HCT116 (cell line): Measurements from ENCODE around the gene KRT6C.

Experiments used
- EZH2 ChIP-seq: fragments of 200-600 bp; sonication (generic); IDR thresholded peaks from 2 replicates; pipeline ENCODE4 v1.6.1; 2017; ENCODE audit warnings: antibody characterized with exemption, mixed run types
- JUND ChIP-seq: IDR thresholded peaks from 2 replicates; pipeline ENCODE4 v1.6.1; 2012
- POLR2A ChIP-seq: IDR thresholded peaks from 2 replicates; pipeline ENCODE4 v1.7.0; 2011; ENCODE audit warnings: borderline replicate concordance; ENCODE audit not compliant: insufficient read depth, insufficient read length; ENCODE audit errors: extremely low read depth
- POLR2AphosphoS5 ChIP-seq: IDR thresholded peaks from 2 replicates; pipeline ENCODE4 v1.6.1; 2011; ENCODE audit warnings: mild to moderate bottlenecking, low read depth, low read length, moderate library complexity
- RAD21 ChIP-seq: IDR thresholded peaks from 2 replicates; pipeline ENCODE4 v1.6.1; 2012; ENCODE audit warnings: low read depth, mild to moderate bottlenecking
- SIN3A ChIP-seq: IDR thresholded peaks from 2 replicates; pipeline ENCODE4 v1.6.1; 2012; ENCODE audit warnings: low read depth
- SP1 ChIP-seq: IDR thresholded peaks from 2 replicates; pipeline ENCODE4 v1.6.1; 2012; ENCODE audit warnings: low read depth
- TF ChIP-seq, protein P1 (sequence below): IDR thresholded peaks from 2 replicates; pipeline ENCODE4 v1.6.1; 2012; ENCODE audit warnings: low read depth
- TF ChIP-seq, protein P2 (sequence below), 3 experiments: fragments of 200-600 bp in 1 of 3; sonication (generic) in 1 of 3; IDR thresholded peaks in 2 of 3; conservative IDR thresholded peaks in 1 of 3; 2 replicates each; pipeline ENCODE4 v1.5.1; 2012 to 2017; ENCODE audit warnings: low read depth in 2 of 3, low read length in 2 of 3, antibody characterized with exemption in 1 of 3, borderline replicate concordance in 1 of 3, control low read depth in 1 of 3, mild to moderate bottlenecking in 1 of 3, mixed read lengths in 1 of 3, mixed run types in 1 of 3, moderate library complexity in 1 of 3; ENCODE audit not compliant: insufficient read depth in 1 of 3
- TF ChIP-seq, protein P3 (sequence below): IDR thresholded peaks from 2 replicates; pipeline ENCODE4 v1.6.1; 2011; ENCODE audit warnings: mild to moderate bottlenecking, low read length, moderate library complexity; ENCODE audit not compliant: insufficient replicate concordance; ENCODE audit errors: extremely low read depth

DNA sequence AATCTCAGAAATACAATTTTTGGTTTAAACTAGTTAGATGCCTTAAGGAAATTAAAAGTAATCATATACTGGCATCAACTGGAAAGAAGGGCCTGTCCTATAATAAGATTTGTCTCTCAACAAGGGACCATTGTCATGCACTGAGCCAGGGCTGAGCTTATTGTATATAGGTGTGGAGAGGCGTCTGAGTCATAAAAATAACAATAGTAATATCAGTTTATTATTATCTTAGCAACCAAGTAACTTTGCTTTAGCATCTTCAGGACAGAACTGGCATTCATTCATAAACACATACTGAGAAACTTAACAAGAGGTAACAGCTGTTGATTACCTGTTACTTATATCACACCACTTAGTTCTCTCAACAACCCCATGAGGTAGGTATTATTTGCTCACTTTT, 46.5 kb downstream of the KRT6C start:
- TF ChIP-seq POLR2A (no peak), JUND (no peak), POLR2AphosphoS5 (no peak), EZH2 (no peak), SIN3A (no peak), RAD21 (no peak), SP1 (no peak)
- TF ChIP-seq, protein P1, sequence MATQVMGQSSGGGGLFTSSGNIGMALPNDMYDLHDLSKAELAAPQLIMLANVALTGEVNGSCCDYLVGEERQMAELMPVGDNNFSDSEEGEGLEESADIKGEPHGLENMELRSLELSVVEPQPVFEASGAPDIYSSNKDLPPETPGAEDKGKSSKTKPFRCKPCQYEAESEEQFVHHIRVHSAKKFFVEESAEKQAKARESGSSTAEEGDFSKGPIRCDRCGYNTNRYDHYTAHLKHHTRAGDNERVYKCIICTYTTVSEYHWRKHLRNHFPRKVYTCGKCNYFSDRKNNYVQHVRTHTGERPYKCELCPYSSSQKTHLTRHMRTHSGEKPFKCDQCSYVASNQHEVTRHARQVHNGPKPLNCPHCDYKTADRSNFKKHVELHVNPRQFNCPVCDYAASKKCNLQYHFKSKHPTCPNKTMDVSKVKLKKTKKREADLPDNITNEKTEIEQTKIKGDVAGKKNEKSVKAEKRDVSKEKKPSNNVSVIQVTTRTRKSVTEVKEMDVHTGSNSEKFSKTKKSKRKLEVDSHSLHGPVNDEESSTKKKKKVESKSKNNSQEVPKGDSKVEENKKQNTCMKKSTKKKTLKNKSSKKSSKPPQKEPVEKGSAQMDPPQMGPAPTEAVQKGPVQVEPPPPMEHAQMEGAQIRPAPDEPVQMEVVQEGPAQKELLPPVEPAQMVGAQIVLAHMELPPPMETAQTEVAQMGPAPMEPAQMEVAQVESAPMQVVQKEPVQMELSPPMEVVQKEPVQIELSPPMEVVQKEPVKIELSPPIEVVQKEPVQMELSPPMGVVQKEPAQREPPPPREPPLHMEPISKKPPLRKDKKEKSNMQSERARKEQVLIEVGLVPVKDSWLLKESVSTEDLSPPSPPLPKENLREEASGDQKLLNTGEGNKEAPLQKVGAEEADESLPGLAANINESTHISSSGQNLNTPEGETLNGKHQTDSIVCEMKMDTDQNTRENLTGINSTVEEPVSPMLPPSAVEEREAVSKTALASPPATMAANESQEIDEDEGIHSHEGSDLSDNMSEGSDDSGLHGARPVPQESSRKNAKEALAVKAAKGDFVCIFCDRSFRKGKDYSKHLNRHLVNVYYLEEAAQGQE, result no peak
- TF ChIP-seq, protein P2, sequence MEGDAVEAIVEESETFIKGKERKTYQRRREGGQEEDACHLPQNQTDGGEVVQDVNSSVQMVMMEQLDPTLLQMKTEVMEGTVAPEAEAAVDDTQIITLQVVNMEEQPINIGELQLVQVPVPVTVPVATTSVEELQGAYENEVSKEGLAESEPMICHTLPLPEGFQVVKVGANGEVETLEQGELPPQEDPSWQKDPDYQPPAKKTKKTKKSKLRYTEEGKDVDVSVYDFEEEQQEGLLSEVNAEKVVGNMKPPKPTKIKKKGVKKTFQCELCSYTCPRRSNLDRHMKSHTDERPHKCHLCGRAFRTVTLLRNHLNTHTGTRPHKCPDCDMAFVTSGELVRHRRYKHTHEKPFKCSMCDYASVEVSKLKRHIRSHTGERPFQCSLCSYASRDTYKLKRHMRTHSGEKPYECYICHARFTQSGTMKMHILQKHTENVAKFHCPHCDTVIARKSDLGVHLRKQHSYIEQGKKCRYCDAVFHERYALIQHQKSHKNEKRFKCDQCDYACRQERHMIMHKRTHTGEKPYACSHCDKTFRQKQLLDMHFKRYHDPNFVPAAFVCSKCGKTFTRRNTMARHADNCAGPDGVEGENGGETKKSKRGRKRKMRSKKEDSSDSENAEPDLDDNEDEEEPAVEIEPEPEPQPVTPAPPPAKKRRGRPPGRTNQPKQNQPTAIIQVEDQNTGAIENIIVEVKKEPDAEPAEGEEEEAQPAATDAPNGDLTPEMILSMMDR (IDR thresholded peaks at IDR 0.05 in 2 of 3, conservative IDR thresholded peaks at IDR 0.05 in 1 of 3; ENCODE audit: borderline replicate concordance in 1 of 3, insufficient read depth in 1 of 3, low read depth in 2 of 3, low read length in 2 of 3), result no peak
- TF ChIP-seq, protein P3, sequence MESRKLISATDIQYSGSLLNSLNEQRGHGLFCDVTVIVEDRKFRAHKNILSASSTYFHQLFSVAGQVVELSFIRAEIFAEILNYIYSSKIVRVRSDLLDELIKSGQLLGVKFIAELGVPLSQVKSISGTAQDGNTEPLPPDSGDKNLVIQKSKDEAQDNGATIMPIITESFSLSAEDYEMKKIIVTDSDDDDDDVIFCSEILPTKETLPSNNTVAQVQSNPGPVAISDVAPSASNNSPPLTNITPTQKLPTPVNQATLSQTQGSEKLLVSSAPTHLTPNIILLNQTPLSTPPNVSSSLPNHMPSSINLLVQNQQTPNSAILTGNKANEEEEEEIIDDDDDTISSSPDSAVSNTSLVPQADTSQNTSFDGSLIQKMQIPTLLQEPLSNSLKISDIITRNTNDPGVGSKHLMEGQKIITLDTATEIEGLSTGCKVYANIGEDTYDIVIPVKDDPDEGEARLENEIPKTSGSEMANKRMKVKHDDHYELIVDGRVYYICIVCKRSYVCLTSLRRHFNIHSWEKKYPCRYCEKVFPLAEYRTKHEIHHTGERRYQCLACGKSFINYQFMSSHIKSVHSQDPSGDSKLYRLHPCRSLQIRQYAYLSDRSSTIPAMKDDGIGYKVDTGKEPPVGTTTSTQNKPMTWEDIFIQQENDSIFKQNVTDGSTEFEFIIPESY, result no peak
